Panc1 (cell line): ENCODE results near the gene CCHCR1. TPM values are rescaled to one million over a fixed set of nuclear protein-coding genes. Genes with fewer than 3 reads are reported as not detected.

Experiments
- ATAC-seq: fragments of 200-7000 bp; cut with Tn5 transposase; 2 replicates; pipeline ENCODE4 v1.9.1; 2020; ENCODE audit warnings: mild to moderate bottlenecking, moderate library complexity
- BruUV-seq: library from RNA; stranded (reverse); fragments of 400-500 nt; replicated peaks from 2 replicates; lab custom pipeline; 2021; lab: Mats Ljungman, UMichigan
- CTCF ChIA-PET: fragments of 300-600 bp; sonication (Branson Sonifier 250); formaldehyde crosslinking; loops from one replicate; lab custom pipeline; 2022; ENCODE audit warnings: antibody characterized with exemption; lab: Charles Lee
- POLR2A ChIA-PET: fragments of 300-600 bp; sonication (Branson Sonifier 250); formaldehyde crosslinking; loops from one replicate; lab custom pipeline; 2022; ENCODE audit warnings: antibody characterized with exemption; lab: Charles Lee
- DNase-seq: peaks from one replicate; pipeline ENCODE4 v3.0.0-alpha.2; 2010; ENCODE audit warnings: low read depth, low spot score
- H3K27ac ChIP-seq: 2 replicates; pipeline ENCODE4 v1.5.1; 2011; ENCODE audit warnings: mild to moderate bottlenecking, low read length, inconsistent platforms
- H3K27me3 ChIP-seq: fragments of 200-500 bp; sonication (Bioruptor generic); 2 replicates; pipeline ENCODE4 v1.6.0; 2014; ENCODE audit warnings: low read length, inconsistent platforms; ENCODE audit not compliant: control insufficient read depth, insufficient read depth
- H3K36me3 ChIP-seq: fragments of 200-500 bp; sonication (Bioruptor generic); 2 replicates; pipeline ENCODE4 v1.5.1; 2014; ENCODE audit warnings: inconsistent platforms, mild to moderate bottlenecking, low read length, moderate library complexity; ENCODE audit not compliant: control insufficient read depth, insufficient read depth
- H3K4me1 ChIP-seq: 2 replicates; pipeline ENCODE4 v1.5.1; 2011; ENCODE audit warnings: inconsistent platforms, mild to moderate bottlenecking, low read length, moderate library complexity; ENCODE audit not compliant: control insufficient read depth, insufficient read depth
- H3K4me3 ChIP-seq, 2 experiments: 2 replicates each; pipeline ENCODE4 v1.5.1; 2011 to 2012; ENCODE audit warnings: low read depth in 2 of 2, low read length in 2 of 2, mild to moderate bottlenecking in 2 of 2, inconsistent platforms in 1 of 2, moderate library complexity in 1 of 2
- H3K9me3 ChIP-seq: fragments of 200-500 bp; sonication (Bioruptor generic); 2 replicates; pipeline ENCODE4 v1.5.1; 2014; ENCODE audit warnings: low read depth, mild to moderate bottlenecking, inconsistent platforms, low read length, moderate library complexity; ENCODE audit not compliant: control insufficient read depth, insufficient read depth
- POLR2AphosphoS5 ChIP-seq: IDR thresholded peaks from 2 replicates; pipeline ENCODE4 v1.6.1; 2012; ENCODE audit warnings: mild to moderate bottlenecking, low read depth, low read length, moderate library complexity
- REST ChIP-seq, 2 experiments: IDR thresholded peaks; 2 replicates each; pipeline ENCODE4 v1.6.1; 2011 to 2012; ENCODE audit warnings: low read depth in 2 of 2, control low read depth in 1 of 2, low read length in 1 of 2, mild to moderate bottlenecking in 1 of 2, moderate library complexity in 1 of 2; ENCODE audit not compliant: insufficient read depth in 1 of 2
- SIN3A ChIP-seq: IDR thresholded peaks from 2 replicates; pipeline ENCODE4 v1.6.1; 2012; ENCODE audit warnings: low read depth, mild to moderate bottlenecking, low read length, moderate library complexity, borderline replicate concordance; ENCODE audit not compliant: insufficient read depth
- TCF7L2 ChIP-seq: IDR thresholded peaks from 2 replicates; pipeline ENCODE4 v1.6.1; 2011; ENCODE audit warnings: mild to moderate bottlenecking, low read depth, low read length, inconsistent platforms
- in situ Hi-C: cut with HindIII; loops from 2 replicates; pipeline ENCODE4 v1.10.0; 2016; ENCODE audit warnings: low sequenced_read_pairs, low pct_unique_long_range_greater_than_20kb
- intact Hi-C: fragments of 100-400 bp; cut with micrococcal nuclease; formaldehyde crosslinking; loops from one replicate; pipeline ENCODE4 v1.10.0; 2022; ENCODE audit not compliant: unreplicated experiment
- total RNA-seq: library from RNA; stranded (reverse); gene quantifications from one replicate; pipeline ENCODE4 v1.2.1, GENCODE V29; 2021; ENCODE audit not compliant: unreplicated experiment
- TF ChIP-seq, protein P1 (sequence below): fragments of 450-650 bp; IDR thresholded peaks from 2 replicates; pipeline ENCODE4 v1.5.1; 2017; ENCODE audit warnings: mild to moderate bottlenecking

CCHCR1 gene
- total RNA-seq, 1 experiment from 2014 or later = 37.1 TPM

DNA sequence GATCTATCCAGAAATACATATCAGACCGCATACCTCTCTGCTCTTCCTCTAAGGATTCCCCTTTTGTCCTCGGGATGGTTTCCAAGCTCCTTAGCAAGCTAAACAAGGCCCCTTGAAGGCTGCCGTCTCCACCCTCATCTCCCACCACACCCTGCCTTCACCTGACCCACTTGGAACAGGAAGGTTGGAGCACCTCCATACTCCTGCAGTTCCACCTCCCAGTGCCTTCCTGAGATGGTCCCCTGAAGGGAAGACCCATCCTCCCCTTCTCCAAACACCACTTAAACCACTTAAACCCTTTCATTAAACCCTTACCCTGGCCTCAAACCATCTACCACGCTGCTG, 21.4 kb upstream of the CCHCR1 start:
- Histone ChIP-seq H3K9me3 (no peaks in the 10 kb centered on the region), H3K4me1 (no peaks in the 10 kb centered on the region), H3K36me3 (no peaks in the 10 kb centered on the region), H3K4me3 (no peak overlapping the region), H3K27ac (no peak overlapping the region), H3K27me3 (no peaks in the 10 kb centered on the region)
- ChIA-PET POLR2A (no interaction called here), CTCF (no interaction called here)
- DNase-seq (no peak), ATAC-seq (no peak)
- in situ Hi-C loops = no loop called here
- no TSS peak for BruUV-seq
- intact Hi-C loops = no loop called here
- TF ChIP-seq POLR2AphosphoS5 (no peak), SIN3A (no peak), TCF7L2 (no peak), REST (IDR thresholded peaks at IDR 0.05; ENCODE audit: insufficient read depth in 1 of 2, low read depth in 2 of 2, low read length in 1 of 2) (no peak)
- TF ChIP-seq, protein P1, sequence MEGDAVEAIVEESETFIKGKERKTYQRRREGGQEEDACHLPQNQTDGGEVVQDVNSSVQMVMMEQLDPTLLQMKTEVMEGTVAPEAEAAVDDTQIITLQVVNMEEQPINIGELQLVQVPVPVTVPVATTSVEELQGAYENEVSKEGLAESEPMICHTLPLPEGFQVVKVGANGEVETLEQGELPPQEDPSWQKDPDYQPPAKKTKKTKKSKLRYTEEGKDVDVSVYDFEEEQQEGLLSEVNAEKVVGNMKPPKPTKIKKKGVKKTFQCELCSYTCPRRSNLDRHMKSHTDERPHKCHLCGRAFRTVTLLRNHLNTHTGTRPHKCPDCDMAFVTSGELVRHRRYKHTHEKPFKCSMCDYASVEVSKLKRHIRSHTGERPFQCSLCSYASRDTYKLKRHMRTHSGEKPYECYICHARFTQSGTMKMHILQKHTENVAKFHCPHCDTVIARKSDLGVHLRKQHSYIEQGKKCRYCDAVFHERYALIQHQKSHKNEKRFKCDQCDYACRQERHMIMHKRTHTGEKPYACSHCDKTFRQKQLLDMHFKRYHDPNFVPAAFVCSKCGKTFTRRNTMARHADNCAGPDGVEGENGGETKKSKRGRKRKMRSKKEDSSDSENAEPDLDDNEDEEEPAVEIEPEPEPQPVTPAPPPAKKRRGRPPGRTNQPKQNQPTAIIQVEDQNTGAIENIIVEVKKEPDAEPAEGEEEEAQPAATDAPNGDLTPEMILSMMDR = no peak

DNA sequence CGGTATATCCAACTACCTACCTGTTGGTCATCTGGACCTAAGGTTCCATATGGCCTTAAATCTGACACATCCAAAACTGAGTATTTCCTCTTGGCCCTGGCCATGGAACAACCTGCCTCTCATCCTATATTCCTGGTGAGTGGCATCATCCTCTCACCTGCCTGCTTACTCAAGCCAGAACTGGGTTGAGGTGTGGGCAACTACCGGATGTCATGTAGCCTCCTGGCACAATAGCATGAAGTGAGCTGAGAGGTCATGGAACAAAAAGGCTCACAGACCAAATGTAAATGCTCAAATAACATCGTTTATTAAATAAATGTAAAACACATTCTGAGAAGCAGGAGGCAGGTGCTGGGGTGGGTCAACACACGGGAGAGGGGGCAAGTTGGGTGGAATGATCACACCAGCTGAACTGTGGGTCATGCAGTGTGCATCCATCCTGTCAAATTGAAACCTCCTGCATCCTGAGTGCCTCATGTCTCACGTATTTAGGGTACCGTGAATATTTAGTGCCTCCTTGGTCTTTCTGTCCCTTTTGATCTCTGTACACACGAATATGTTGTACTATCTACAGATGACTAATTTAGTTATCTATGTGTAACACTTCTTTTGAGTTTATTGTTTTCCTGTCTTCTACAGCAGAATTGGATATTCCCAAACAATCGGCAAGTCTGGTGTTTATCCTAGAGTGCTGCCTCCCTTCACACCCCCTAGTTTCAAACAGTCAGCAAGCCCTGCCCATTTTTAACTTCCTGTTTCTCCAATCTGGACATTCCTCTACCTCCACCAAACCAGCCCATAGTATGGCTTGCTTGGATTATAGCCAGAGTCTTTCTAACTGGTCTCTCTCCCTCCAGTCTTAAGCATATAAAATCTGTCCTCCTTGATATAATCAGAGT, 20.8 kb upstream of the CCHCR1 start:
- Histone ChIP-seq H3K9me3 (no peaks in the 10 kb centered on the region), H3K4me1 (no peaks in the 10 kb centered on the region), H3K36me3 (no peaks in the 10 kb centered on the region), H3K27me3 (no peaks in the 10 kb centered on the region), H3K4me3 (no peak overlapping the region), H3K27ac (no peak overlapping the region)
- CTCF ChIA-PET = no interaction called here
- BruUV-seq = no TSS peak
- intact Hi-C loops = no loop called here
- no peak for TF ChIP-seq POLR2AphosphoS5
- TF ChIP-seq, protein P1 = no peak
- TF ChIP-seq REST (IDR thresholded peaks at IDR 0.05; ENCODE audit: insufficient read depth in 1 of 2, low read depth in 2 of 2, low read length in 1 of 2) = no peak
- no peak for TF ChIP-seq TCF7L2
- TF ChIP-seq SIN3A = no peak
- POLR2A ChIA-PET = no interaction called here
- ATAC-seq (no peak), DNase-seq (no peak)
- in situ Hi-C loops = no loop called here
